ENCODE data around the gene PNKD. TPM values are rescaled to one million over a fixed set of nuclear protein-coding genes. Genes with fewer than 3 reads are reported as not detected.
A peak's percentile ranks its signal among the peaks of the same experiment; 100 is the strongest.

The PNKD gene
- total and polyA plus RNA-seq, 7 donors = 31.5 to 86.9 (median 54.5) TPM

- no peaks in the 10 kb centered on the region for H3K4me1 ChIP-seq
- DNase-seq (peak; percentile 90 to 94), ATAC-seq (peak; percentile 83 to 95 (median 92))
- H3K9me3 ChIP-seq = no peaks in the 10 kb centered on the region
- no peaks in the 10 kb centered on the region for H3K27me3 ChIP-seq (ENCODE audit: insufficient read depth in 3 of 3, low read length in 2 of 3)
- peak overlapping the region; percentile 82 for H3K27ac ChIP-seq
- no peaks in the 10 kb centered on the region for H3K36me3 ChIP-seq (ENCODE audit: insufficient read depth in 1 of 2, low read depth in 1 of 2)
- intact Hi-C loops (cut with DNase I) = no loop called here
- peak overlapping the region; percentile 70 for H3K4me3 ChIP-seq
- WGBS, 3 donors = 7 to 8% (median 8%) methylated on average over 58 to 60 of the region's 60 CpGs
- TF ChIP-seq CTCF (IDR thresholded peaks at IDR 0.05) = no peak
Observed at GRCh38 chr2:218367415-218368149, 97.3 kb downstream of the PNKD start.

- WGBS, 3 donors = 62 to 66% (median 65%) methylated on average over 21 of the region's 21 CpGs
- Histone ChIP-seq H3K9me3 (no peaks in the 10 kb centered on the region), H3K4me1 (no peaks in the 10 kb centered on the region), H3K27me3 (ENCODE audit: insufficient read depth in 3 of 3, low read length in 2 of 3) (no peaks in the 10 kb centered on the region), H3K36me3 (ENCODE audit: insufficient read depth in 1 of 2, low read depth in 1 of 2) (no peaks in the 10 kb centered on the region), H3K4me3 (peak overlapping the region; percentile 70), H3K27ac (peak overlapping the region; percentile 82)
- intact Hi-C loops (cut with DNase I) = no loop called here
- TF ChIP-seq CTCF (IDR thresholded peaks at IDR 0.05) = no peak
- ATAC-seq (no peak), DNase-seq (no peak)
Observed at GRCh38 chr2:218368150-218368528, 97.8 kb downstream of the PNKD start.

DNA sequence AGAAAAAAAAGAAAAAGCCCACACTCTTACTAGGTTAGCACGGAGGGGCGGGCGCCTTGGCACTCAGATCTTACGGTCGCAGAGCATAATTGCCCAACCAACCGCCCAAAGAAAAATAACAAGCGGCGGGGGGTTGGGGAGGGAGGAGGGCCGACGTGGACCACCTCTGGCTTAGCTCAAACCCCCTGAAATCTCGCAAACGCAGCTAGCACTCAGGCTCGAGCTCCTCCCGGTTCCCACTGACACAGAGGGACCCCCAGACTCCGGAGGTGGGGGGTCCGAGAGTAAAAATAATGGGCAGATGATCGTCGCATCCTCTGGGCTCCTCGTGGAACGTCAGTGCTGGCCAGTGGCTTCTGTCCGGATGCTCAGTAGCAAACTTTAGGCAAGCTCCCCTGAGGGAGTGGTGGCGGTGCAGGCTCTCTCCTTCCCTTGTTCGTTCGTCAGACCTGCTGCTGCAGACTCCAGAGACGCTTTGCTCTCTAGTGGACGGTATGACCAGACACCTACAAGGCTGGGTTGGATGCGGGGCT, 98.4 kb downstream of the PNKD start:
- intact Hi-C loops (cut with DNase I) = no loop called here
- Histone ChIP-seq H3K9me3 (no peaks in the 10 kb centered on the region), H3K27ac (peak overlapping the region; percentile 82), H3K4me3 (peak overlapping the region; percentile 12), H3K27me3 (ENCODE audit: insufficient read depth in 3 of 3, low read length in 2 of 3) (no peaks in the 10 kb centered on the region), H3K4me1 (no peaks in the 10 kb centered on the region), H3K36me3 (ENCODE audit: insufficient read depth in 1 of 2, low read depth in 1 of 2) (no peaks in the 10 kb centered on the region)
- TF ChIP-seq CTCF (IDR thresholded peaks at IDR 0.05) = no peak
- 36 to 41% (median 38%) methylated on average over 27 of the region's 27 CpGs for WGBS, 3 donors
- ATAC-seq (peak in 1 of 4 donors; percentile 18), DNase-seq (peak in 1 of 2 donors; percentile 39)

- TF ChIP-seq CTCF (IDR thresholded peaks at IDR 0.05) = no peak
- no peak overlapping the region for H3K4me3 ChIP-seq
Observed at GRCh38 chr2:218369330-218369729, 99.0 kb downstream of the PNKD start.

More at GRCh38 chr2:218369330-218369729, 99.0 kb downstream of the PNKD start:
- ATAC-seq (no peak), DNase-seq (no peak)
- no peaks in the 10 kb centered on the region for H3K9me3 ChIP-seq
- WGBS, 3 donors = 48 to 57% (median 50%) methylated on average over 2 of the region's 2 CpGs
- no peak overlapping the region for H3K27ac ChIP-seq
- intact Hi-C loops (cut with DNase I) = no loop called here
- H3K4me1 ChIP-seq = no peaks in the 10 kb centered on the region
- no peaks in the 10 kb centered on the region for H3K27me3 ChIP-seq (ENCODE audit: insufficient read depth in 3 of 3, low read length in 2 of 3)
- no peaks in the 10 kb centered on the region for H3K36me3 ChIP-seq (ENCODE audit: insufficient read depth in 1 of 2, low read depth in 1 of 2)

Measured in psoas muscle (tissue), 8 donors.